Stimulated activated CD4-positive, alpha-beta T cell treated with anti-CD3 and anti-CD28 coated beads, Interleukin-1b, Interleukin-23, amount 100 ng/mL, for 4 hours (primary cell): ENCODE measurements around the gene BMP6.

ENCODE experiments used
- DNase-seq, 2 donors: peaks; one replicate each; pipeline ENCODE4 v3.0.0-alpha.2; 2020; ENCODE audit warnings: low read depth in 2 of 2

Gene BMP6

GRCh38 chr6:7827142-7827541 lies 101.2 kb downstream of the BMP6 start:
- DNase-seq, result no peak

- DNase-seq, result no peak
These were observed 102.2 kb downstream of the BMP6 start for GRCh38 chr6:7828124-7828523.

GRCh38 chr6:7832904-7833750 lies 107.2 kb downstream of the BMP6 start:
- no peak for DNase-seq

- DNase-seq, result no peak
These were observed 107.8 kb downstream of the BMP6 start for GRCh38 chr6:7833751-7834070.

- DNase-seq, result no peak
These were observed 110.6 kb downstream of the BMP6 start for GRCh38 chr6:7836371-7837026.

GRCh38 chr6:7841781-7842468 lies 116.0 kb downstream of the BMP6 start:
- no peak for DNase-seq

GRCh38 chr6:7846966-7847818 lies 121.3 kb downstream of the BMP6 start:
- no peak for DNase-seq

- DNase-seq, result no peak
These were observed 122.3 kb downstream of the BMP6 start for GRCh38 chr6:7848229-7848628.

- DNase-seq, result no peak
These were observed 125.9 kb downstream of the BMP6 start for GRCh38 chr6:7851780-7852179.

GRCh38 chr6:7859591-7859990 lies 133.7 kb downstream of the BMP6 start:
- no peak for DNase-seq

- no peak for DNase-seq
These were observed 139.9 kb downstream of the BMP6 start for GRCh38 chr6:7865781-7866180.

GRCh38 chr6:7866526-7866925 lies 140.6 kb downstream of the BMP6 start:
- no peak for DNase-seq

GRCh38 chr6:7868926-7869325 lies 143.0 kb downstream of the BMP6 start:
- no peak for DNase-seq

GRCh38 chr6:7878401-7878964 lies 152.6 kb downstream of the BMP6 start:
- no peak for DNase-seq

- DNase-seq, result no peak
These were observed 153.1 kb downstream of the BMP6 start for GRCh38 chr6:7879043-7879442.

- no peak for DNase-seq
These were observed 153.7 kb downstream of the BMP6 start for GRCh38 chr6:7879579-7879978.

GRCh38 chr6:7879980-7880717 lies 154.2 kb downstream of the BMP6 start:
- DNase-seq, result no peak

GRCh38 chr6:7880718-7881107 lies 154.8 kb downstream of the BMP6 start:
- no peak for DNase-seq

GRCh38 chr6:7881765-7882500 lies 156.0 kb downstream of the BMP6 start:
- no peak for DNase-seq
